Hematopoietic multipotent progenitor cell treated with erythropoietin and hydrocortisone succinate and interleukin-3 and kit ligand, for 4 days (in vitro differentiated cells): ENCODE results near the gene VEGFA.
A peak's percentile ranks its signal among the peaks of the same experiment; 100 is the strongest.
"Not testable (repeated sequence)": the region's sequence is repeated elsewhere in the genome, so short reads cannot be mapped to it uniquely, and the experiment has no call there.

Experiments
- DNase-seq: peaks from one replicate; pipeline ENCODE4 v3.0.0-alpha.2; 2015

The VEGFA gene

GRCh38 chr6:43806043-43806757 is 36.2 kb downstream of the VEGFA start:
- DNase-seq: no peak

GRCh38 chr6:43806758-43807227 is 36.8 kb downstream of the VEGFA start:
- no peak for DNase-seq

DNA sequence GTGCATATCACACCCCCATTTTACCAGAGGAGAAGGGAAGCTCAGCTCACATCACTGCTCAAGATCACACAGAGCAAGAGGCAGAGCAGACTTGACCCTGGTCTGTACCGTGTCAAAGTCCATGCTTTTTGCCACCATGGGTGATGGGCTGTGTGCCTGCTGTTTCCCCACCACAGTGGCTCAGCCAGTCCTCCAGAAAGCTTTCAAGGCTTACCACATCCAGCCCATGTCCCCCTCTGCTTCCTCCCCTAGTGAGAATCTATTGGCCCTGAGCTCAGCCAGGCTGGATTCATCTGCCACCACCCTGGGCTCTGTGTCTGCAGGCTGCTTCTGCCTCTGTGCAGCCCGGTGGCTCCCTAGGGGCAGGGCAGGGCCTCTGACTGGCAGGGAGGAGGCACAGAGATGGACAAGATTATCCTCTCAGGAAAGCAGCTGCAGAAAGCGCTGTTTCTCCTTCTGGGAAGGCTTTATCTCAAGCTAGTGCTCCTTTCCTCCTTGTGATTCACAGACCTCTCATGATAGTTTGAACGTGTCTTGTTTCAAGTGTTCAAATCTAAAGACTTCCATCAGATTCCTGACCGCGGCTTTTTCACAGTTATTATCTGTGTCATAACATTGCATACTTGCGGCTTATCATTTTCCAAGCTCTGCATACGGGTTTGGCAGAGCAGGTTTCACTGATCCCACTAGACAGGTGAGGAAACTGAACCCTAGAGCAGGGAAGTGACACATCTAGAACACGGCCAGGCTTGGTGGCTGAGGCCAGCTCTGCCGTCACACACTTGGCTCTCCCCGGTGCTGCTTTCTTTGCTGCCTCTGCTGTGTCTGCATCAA is 37.4 kb downstream of the VEGFA start:
- peak; percentile 88 for DNase-seq

DNA sequence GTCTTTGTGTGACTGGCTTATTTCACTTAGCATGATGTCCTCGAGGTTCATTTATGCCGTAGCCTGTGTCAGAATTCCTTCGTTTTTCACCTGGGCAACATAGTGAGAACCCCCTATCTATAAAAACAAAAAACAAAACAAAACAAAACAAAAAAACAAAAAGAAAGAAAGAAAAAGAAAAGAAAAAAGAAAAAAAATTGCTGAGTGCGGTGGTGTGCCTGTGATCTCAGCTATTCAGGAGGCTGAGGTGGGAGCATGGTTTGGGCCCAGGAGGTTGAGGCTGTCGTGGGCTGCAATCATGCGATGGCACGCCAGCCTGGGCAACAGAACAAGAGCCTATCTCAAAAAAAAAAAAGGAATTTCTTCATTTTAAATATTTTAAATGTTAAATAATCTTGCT is 38.4 kb downstream of the VEGFA start:
- no peak for DNase-seq

- DNase-seq: no peak
Observed at GRCh38 chr6:43809417-43810305, 39.6 kb downstream of the VEGFA start.

DNA sequence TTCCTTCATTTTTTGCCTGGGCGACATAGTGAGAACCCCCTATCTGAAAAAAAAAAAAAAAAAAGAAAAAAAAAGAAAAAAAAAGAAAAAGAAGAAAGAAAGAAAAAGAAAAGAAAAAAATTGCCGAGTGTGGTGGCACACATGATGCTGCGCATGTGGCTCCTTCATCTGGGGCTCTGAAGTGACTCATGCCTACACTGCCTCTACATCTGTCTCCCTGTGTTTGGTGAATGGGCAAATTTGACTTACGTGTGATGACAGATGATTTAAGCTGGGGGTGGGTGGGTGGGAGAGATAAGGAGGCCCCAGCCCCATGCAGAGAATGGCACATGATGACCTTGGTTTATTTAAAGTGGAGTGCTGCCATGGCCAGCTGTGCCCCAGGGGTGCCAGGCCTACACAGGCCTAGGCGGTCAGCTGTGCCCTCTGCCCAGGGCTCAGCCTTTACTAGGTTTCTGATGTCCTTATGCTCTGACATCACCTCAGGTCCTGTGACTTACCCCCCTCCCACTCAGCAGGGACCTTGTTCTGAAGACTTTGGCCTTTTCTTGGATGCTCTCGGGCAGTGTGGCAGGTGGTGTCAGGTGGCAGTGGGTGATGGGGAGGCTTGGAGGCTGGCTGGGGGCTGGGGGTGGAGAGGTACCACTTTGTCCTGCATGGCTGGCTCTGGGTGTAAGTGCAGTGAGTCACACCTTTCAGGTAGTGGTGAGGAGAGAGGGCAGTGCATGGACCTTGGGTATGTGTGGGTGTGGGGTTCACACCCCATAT is 41.1 kb downstream of the VEGFA start:
- peak; percentile 63 for DNase-seq

- DNase-seq: no peak
Observed at GRCh38 chr6:43811733-43812099, 41.7 kb downstream of the VEGFA start.

GRCh38 chr6:43812850-43813578 is 43.0 kb downstream of the VEGFA start:
- peak; percentile 64 for DNase-seq

- no peak for DNase-seq
Observed at GRCh38 chr6:43814111-43814510, 44.1 kb downstream of the VEGFA start.

DNA sequence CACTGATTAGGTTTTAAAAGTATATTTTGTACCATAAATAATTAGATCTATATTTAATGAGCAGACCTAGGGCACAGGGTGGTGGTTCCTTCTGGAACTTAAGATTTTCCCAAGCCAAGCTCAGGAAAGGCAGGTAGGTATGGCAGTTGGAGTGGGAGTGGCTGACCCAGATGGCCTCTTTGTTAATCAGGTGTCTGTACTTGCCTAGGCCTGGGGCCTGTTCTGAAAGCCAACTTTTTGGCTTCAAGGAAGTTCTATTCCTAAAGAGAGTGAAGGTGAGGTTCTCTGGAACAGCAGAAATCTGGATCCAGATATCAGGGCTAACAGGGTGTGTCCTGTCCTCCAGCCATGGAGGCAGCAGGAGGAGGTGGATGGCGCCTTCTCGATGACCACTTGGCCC is 44.9 kb downstream of the VEGFA start:
- DNase-seq: no peak

- peak; percentile 89 for DNase-seq
Observed at GRCh38 chr6:43817192-43817591, 47.2 kb downstream of the VEGFA start.

DNA sequence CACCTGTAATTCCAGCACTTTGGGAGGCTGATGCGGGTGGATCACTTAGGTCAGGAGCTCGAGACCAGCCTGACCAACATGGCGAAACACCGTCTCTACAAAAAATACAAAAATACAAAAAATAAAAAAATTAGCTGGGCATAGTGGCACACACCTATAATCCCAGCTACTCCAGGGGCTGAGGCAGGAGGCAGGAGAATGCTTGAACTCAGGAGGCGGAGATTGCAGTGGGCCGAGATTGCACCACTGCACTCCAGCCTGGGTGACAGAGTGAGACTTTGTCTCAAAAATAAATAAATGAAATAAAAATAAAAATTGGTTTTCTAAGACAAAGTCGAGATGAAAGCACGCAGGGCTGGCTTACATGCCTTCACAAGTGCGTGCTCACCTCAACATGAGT is 49.0 kb downstream of the VEGFA start:
- not testable (repeated sequence) for DNase-seq

DNA sequence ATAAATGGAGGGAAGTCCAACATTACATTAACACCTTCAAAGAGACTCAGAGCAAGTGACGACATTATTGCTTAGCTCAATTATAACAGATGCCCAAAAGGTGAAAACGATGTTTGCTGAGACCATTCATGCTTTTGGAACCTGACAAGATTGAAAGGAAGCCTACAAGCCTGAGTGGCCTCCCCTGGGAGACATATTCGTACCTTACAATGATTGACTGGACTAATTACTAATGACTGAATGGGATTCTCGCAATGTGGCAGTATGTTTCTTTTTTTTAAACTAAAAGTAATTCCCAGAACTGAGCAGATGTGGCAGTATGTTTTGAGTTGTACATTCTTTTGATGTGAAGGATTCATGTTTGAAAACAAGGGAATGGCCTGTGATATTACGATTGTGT is 49.9 kb downstream of the VEGFA start:
- no peak for DNase-seq

GRCh38 chr6:43820486-43820885 is 50.5 kb downstream of the VEGFA start:
- no peak for DNase-seq

DNA sequence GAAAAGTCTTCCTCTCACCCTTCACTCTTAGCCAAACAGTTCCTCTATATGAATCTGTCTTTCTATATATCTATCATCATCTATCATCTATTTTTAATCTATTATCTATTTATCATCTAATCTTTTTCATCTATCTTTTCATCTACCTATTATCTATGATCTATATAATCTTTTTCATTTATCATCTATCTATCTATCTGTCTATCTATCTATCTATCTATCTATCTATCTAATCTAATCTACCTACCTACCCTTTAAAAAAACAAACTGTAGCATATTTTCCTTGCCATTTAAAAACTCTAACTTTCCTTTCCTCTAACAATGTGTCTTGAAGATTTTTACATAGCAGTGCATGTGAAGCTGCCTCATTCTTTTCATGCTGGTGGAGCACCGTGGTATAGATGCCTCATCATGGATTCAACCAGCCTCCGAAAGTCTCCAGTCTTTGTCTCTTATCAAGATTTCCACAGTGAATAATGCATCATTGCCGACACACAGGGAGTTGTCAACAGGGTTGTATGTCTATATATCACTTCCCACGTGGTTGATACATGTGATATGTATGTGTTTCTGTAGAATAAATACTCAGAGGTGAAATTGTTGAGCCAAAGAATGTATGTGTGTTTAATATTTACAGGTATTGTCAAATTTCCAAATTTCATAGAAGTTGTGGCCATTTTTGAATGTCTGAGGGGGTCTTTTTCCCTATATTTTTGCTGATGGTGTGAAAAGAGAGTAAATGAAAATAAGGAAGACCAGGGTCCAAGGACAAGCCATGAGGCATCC is 51.3 kb downstream of the VEGFA start:
- no peak for DNase-seq

GRCh38 chr6:43823390-43823789 is 53.4 kb downstream of the VEGFA start:
- DNase-seq: no peak

DNA sequence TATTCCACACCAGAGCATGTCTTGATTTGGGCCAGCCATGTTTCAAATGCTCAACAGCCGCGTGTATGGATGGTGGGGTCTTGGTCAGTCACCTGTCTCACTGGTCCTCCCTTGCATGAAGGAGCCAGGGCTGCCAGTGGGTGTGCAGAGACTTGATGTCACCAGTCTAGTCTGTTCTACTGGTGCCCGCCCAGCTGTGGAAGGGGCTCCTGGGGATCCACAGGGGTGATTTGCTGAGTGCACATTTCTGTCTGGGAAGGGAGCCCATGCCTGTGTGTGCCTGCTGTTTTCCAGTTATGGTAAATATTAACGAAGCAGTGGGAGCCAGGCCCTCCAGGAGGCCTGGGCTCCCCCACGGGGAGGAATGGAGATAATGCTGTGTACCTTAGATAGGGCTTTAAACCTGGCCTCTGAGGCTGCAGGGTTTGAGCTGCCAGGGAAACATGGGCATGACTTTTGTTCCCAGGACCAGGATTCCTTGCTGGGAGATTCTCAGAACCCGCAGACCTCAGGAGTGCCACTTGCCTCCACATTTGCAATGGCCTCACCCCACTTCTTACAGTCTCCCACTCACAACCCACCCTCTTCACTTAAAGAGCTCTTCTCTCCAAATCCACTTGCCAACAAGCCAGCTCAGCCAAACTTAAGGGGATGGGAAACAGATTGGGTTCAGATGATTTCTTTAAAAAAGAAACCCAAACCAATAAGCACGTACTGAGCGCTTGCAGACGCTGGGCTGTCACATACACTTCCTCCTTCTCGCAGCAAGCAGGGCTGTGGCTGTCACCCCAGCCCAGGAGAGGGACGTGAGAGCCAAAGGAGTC is 54.1 kb downstream of the VEGFA start:
- DNase-seq: peak; percentile 71

GRCh38 chr6:43824703-43825064 is 54.7 kb downstream of the VEGFA start:
- DNase-seq: no peak

DNA sequence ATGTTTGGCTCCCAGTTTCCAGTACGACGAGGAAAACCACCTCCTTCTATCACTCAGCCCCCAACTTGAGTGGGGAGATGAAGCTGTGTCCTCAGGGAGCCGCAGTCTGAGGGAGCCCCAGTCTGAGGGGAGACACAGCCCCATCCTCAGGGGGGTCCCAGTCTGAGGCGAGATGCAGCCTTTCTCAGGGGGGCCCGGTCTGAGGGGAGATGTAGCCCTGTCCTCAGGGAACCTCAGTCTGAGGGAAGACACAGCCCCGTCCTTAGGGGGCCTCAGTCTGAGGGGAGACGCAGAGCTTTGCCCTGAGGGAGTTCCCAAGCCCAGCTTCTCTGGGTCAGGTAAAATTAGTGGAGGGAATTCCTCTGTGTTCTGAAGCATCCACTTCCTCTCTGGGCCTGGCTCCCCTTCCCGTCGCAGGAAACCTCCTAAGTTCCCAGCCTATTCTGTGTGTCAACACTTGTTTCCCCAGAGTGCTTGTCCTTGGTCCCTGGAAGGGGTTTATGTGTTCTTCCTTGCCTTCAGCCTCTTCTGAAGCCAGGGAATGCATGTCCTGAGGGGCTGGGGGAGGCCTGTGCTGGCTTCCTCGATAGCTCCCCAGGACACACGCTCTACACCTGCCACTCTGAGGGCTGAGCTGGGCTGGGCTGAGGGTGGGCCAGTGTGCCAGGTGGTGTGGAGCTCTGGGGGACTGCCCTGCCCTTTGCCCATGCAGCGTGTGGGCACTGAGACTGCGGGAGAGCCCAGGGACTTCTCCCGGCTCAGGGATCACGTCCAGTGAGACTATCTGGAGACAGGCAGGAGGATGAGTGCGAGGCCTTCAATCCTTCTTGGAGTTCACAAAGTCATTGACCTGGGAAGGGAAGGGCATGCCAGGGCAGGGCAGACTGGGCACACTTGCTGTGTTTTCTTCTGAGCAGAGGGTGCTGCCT is 55.4 kb downstream of the VEGFA start:
- no peak for DNase-seq
